Erythroblast (primary cell): Measurements from ENCODE around the gene HBA2.
"Not testable (repeated sequence)": the region's sequence is repeated elsewhere in the genome, so short reads cannot be mapped to it uniquely, and the experiment has no call there.

Experiments used
- GATA1 ChIP-seq: IDR thresholded peaks from 2 replicates; pipeline ENCODE4 v1.6.1; 2011; ENCODE audit warnings: low read depth, mild to moderate bottlenecking, control low read depth, low read length, moderate library complexity
- POLR2A ChIP-seq: IDR thresholded peaks from 2 replicates; pipeline ENCODE4 v1.6.1; 2011; ENCODE audit warnings: mild to moderate bottlenecking, low read length

- not testable (repeated sequence) for TF ChIP-seq POLR2A, GATA1
These were observed 36.7 kb downstream of the HBA2 start for GRCh38 chr16:209359-209758.
